ENCODE measurements around the gene IL27RA.

Gene IL27RA

DNA sequence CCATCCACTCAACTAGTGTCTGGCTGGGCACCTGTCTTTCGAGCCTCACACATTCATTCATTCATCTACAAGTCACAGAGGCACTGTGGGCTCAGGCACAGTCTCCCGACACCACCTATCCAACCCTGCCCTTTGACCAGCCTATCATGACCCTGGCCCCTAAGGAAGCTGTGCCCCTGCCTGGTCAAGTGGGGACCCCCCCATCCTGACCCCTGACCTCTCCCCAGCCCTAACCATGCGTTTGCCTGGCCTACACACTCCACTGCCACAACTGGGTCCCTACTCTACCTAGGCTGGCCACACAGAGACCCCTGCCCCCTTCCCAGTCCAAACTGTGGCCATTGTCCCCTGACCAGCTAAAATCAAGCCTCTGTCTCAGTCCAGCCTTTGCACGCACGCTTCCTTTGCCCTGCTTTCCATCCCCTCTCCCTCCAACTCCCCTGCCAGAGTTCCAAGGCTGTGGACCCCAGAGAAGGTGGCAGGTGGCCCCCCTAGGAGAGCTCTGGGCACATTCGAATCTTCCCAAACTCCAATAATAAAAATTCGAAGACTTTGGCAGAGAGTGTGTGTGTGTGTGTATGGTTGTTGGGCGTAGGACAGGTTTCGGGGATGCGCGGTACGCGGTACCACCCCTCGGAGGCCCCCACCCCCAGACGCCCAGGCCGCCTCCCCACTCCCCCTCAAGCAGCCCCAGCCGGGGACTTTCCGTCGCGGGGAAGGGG, 404 bp upstream of the IL27RA start (continued):
- no peak for TF ChIP-seq ZNF621 (tag by site-specific recombination; IDR thresholded peaks at IDR 0.05)
- TF ChIP-seq ZNF140 (tag by site-specific recombination; IDR thresholded peaks at IDR 0.05): no peak
- TF ChIP-seq SCRT1 (tag by site-specific recombination; IDR thresholded peaks at IDR 0.05; ENCODE audit: borderline replicate concordance): no peak
- no peak for TF ChIP-seq ZNF701 (tag by site-specific recombination; IDR thresholded peaks at IDR 0.05)
- TF ChIP-seq ZBTB44 (tag by site-specific recombination; IDR thresholded peaks at IDR 0.05): no peak
- no peak for TF ChIP-seq ZNF2 (tag by site-specific recombination; IDR thresholded peaks at IDR 0.05)
- peak; percentile 87 for TF ChIP-seq EGR2 (tag by site-specific recombination; IDR thresholded peaks at IDR 0.05; ENCODE audit: low read depth)
- TF ChIP-seq ZNF391 (tag by site-specific recombination; IDR thresholded peaks at IDR 0.05; ENCODE audit: borderline replicate concordance, low read depth): no peak
- no peak for TF ChIP-seq TCF7L2 (IDR thresholded peaks at IDR 0.05; ENCODE audit: borderline replicate concordance, low read depth, low read length)
- TF ChIP-seq SETDB1 (IDR thresholded peaks at IDR 0.05; ENCODE audit: insufficient read length, low read length): no peak
- TF ChIP-seq BCL11B (tag by site-specific recombination; IDR thresholded peaks at IDR 0.05; ENCODE audit: low read depth): peak; percentile 98
- no peak for TF ChIP-seq ZNF155 (tag by site-specific recombination; IDR thresholded peaks at IDR 0.05)
- TF ChIP-seq FEZF1 (tag by site-specific recombination; IDR thresholded peaks at IDR 0.05): no peak
- no peak for TF ChIP-seq ZBTB6 (tag by site-specific recombination; IDR thresholded peaks at IDR 0.05)
- peak; percentile 92; the same call in 1 of the 2 replicates for TF ChIP-seq ZFHX2 (tag by site-specific recombination; conservative IDR thresholded peaks at IDR 0.05)
- TF ChIP-seq ZNF596 (tag by site-specific recombination; IDR thresholded peaks at IDR 0.05): no peak
- TF ChIP-seq ZNF37A (tag by site-specific recombination; IDR thresholded peaks at IDR 0.05): no peak
- TF ChIP-seq HOXD13 (CRISPR knock-in tag; IDR thresholded peaks at IDR 0.05; ENCODE audit: borderline replicate concordance): no peak
- no peak for TF ChIP-seq KLF7 (tag by site-specific recombination; IDR thresholded peaks at IDR 0.05; ENCODE audit: borderline replicate concordance)
- no peak for TF ChIP-seq ZSCAN16 (tag by site-specific recombination; IDR thresholded peaks at IDR 0.05)
- TF ChIP-seq, protein P1, sequence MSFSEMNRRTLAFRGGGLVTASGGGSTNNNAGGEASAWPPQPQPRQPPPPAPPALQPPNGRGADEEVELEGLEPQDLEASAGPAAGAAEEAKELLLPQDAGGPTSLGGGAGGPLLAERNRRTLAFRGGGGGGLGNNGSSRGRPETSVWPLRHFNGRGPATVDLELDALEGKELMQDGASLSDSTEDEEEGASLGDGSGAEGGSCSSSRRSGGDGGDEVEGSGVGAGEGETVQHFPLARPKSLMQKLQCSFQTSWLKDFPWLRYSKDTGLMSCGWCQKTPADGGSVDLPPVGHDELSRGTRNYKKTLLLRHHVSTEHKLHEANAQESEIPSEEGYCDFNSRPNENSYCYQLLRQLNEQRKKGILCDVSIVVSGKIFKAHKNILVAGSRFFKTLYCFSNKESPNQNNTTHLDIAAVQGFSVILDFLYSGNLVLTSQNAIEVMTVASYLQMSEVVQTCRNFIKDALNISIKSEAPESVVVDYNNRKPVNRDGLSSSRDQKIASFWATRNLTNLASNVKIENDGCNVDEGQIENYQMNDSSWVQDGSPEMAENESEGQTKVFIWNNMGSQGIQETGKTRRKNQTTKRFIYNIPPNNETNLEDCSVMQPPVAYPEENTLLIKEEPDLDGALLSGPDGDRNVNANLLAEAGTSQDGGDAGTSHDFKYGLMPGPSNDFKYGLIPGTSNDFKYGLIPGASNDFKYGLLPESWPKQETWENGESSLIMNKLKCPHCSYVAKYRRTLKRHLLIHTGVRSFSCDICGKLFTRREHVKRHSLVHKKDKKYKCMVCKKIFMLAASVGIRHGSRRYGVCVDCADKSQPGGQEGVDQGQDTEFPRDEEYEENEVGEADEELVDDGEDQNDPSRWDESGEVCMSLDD (tag by site-specific recombination; IDR thresholded peaks at IDR 0.05): no peak; the same call in 1 of the 2 replicates
- TF ChIP-seq, protein P2, sequence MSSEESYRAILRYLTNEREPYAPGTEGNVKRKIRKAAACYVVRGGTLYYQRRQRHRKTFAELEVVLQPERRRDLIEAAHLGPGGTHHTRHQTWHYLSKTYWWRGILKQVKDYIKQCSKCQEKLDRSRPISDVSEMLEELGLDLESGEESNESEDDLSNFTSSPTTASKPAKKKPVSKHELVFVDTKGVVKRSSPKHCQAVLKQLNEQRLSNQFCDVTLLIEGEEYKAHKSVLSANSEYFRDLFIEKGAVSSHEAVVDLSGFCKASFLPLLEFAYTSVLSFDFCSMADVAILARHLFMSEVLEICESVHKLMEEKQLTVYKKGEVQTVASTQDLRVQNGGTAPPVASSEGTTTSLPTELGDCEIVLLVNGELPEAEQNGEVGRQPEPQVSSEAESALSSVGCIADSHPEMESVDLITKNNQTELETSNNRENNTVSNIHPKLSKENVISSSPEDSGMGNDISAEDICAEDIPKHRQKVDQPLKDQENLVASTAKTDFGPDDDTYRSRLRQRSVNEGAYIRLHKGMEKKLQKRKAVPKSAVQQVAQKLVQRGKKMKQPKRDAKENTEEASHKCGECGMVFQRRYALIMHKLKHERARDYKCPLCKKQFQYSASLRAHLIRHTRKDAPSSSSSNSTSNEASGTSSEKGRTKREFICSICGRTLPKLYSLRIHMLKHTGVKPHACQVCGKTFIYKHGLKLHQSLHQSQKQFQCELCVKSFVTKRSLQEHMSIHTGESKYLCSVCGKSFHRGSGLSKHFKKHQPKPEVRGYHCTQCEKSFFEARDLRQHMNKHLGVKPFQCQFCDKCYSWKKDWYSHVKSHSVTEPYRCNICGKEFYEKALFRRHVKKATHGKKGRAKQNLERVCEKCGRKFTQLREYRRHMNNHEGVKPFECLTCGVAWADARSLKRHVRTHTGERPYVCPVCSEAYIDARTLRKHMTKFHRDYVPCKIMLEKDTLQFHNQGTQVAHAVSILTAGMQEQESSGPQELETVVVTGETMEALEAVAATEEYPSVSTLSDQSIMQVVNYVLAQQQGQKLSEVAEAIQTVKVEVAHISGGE (tag by site-specific recombination; conservative IDR thresholded peaks at IDR 0.05; ENCODE audit: low read depth): peak; percentile 91
- no peak for TF ChIP-seq ZNF560 (tag by site-specific recombination; IDR thresholded peaks at IDR 0.05; ENCODE audit: borderline replicate concordance)
- no peak for TF ChIP-seq ZFP69B (tag by site-specific recombination; IDR thresholded peaks at IDR 0.05)
- TF ChIP-seq RBAK (tag by site-specific recombination; IDR thresholded peaks at IDR 0.05): no peak
- peak; percentile 76; the same call in 1 of the 2 replicates for TF ChIP-seq ZBTB7A (tag by site-specific recombination; IDR thresholded peaks at IDR 0.05; ENCODE audit: low read depth)
- TF ChIP-seq BCL11A (tag by site-specific recombination; IDR thresholded peaks at IDR 0.05; ENCODE audit: low read depth): peak; percentile 86
- peak; percentile 72; the same call in 1 of the 2 replicates for TF ChIP-seq ZBTB48 (tag by site-specific recombination; IDR thresholded peaks at IDR 0.05)
- no peak for TF ChIP-seq ZBTB20 (tag by site-specific recombination; IDR thresholded peaks at IDR 0.05)
- TF ChIP-seq, protein P3, sequence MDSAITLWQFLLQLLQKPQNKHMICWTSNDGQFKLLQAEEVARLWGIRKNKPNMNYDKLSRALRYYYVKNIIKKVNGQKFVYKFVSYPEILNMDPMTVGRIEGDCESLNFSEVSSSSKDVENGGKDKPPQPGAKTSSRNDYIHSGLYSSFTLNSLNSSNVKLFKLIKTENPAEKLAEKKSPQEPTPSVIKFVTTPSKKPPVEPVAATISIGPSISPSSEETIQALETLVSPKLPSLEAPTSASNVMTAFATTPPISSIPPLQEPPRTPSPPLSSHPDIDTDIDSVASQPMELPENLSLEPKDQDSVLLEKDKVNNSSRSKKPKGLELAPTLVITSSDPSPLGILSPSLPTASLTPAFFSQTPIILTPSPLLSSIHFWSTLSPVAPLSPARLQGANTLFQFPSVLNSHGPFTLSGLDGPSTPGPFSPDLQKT (IDR thresholded peaks at IDR 0.05; ENCODE audit: borderline replicate concordance, low read depth, low read length): no peak
- TF ChIP-seq ZSCAN23 (tag by site-specific recombination; IDR thresholded peaks at IDR 0.05): no peak

Data from HEK293 (cell line).